SKM-1 treated with dmso at 0.1 percent for 144 hours (cell line): ENCODE measurements around the gene DCAF15.

Experiments used
- DNase-seq: peaks from one replicate; lab custom pipeline; 2025; ENCODE audit not compliant: unreplicated experiment; lab: John Stamatoyannopoulos, UW

The DCAF15 gene

DNA sequence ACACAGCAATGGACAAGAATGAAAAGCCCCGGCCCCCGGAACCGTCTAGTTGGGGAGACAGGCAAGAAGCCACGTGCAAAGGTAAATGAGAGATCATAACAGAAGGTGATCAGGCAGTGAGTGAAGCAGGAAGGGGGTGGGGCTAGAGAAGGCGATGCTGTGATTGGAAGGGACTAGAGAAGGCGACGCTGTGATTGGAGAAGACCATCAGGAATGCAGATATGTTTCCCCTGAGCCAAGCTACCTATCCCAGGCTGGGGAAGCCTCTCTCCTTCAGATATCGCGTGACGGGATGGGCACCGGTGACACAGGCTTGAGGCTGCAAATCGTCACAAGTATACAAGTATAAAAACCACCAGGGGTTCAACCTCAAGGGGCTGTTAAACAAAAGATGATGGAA is 21.8 kb downstream of the DCAF15 start:
- DNase-seq: no peak

GRCh38 chr19:13975870-13976269 is 23.6 kb downstream of the DCAF15 start:
- DNase-seq: no peak

DNA sequence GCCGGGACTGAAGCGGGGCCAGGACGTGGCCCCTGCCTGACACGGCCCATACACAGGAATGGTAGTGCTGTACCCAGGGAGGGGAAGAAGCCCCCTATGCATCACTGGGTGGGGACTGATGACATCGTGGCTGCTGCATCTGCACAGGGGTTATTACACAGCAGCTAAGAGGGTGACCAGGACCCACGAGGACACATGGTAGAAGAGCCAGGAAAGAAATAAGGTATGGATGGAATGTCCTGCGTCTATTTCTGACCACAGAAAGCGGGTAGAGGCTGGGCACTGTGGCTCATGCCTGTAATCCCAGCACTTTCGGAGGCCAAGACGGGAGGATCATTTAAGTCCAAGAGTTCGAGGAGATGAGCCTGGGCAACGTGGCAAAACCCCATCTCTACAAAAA is 24.1 kb downstream of the DCAF15 start:
- no peak for DNase-seq

DNA sequence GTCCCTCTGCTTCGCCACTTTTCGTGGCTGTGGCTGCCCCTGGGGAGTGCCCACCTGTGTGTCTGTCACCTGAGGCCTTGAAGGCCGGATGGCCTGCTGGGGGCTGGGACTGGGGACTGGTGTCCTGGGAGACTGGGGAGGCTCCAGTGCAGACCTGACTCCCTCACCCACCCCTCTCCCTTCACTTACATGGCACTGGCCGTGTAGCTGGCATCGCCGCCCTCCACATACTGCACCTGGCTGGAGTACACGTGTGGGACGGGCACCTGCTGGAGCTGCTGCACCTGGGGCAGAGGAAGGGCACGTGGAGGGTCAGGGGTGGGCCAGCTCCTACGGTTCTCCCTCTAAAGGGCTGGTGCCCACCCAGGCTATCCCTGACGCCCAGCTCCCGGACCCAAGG is 25.5 kb downstream of the DCAF15 start:
- no peak for DNase-seq

- DNase-seq: no peak
These were observed 26.3 kb downstream of the DCAF15 start for GRCh38 chr19:13978351-13979243.

GRCh38 chr19:13979244-13979615 is 26.9 kb downstream of the DCAF15 start:
- no peak for DNase-seq

GRCh38 chr19:13979686-13980085 is 27.4 kb downstream of the DCAF15 start:
- DNase-seq: no peak

GRCh38 chr19:13980340-13980739 is 28.0 kb downstream of the DCAF15 start:
- DNase-seq: no peak

- no peak for DNase-seq
These were observed 28.7 kb downstream of the DCAF15 start for GRCh38 chr19:13981021-13981420.

GRCh38 chr19:13981467-13981866 is 29.2 kb downstream of the DCAF15 start:
- no peak for DNase-seq

- DNase-seq: no peak
These were observed 29.7 kb downstream of the DCAF15 start for GRCh38 chr19:13981988-13982501.

GRCh38 chr19:13982773-13983172 is 30.5 kb downstream of the DCAF15 start:
- no peak for DNase-seq

DNA sequence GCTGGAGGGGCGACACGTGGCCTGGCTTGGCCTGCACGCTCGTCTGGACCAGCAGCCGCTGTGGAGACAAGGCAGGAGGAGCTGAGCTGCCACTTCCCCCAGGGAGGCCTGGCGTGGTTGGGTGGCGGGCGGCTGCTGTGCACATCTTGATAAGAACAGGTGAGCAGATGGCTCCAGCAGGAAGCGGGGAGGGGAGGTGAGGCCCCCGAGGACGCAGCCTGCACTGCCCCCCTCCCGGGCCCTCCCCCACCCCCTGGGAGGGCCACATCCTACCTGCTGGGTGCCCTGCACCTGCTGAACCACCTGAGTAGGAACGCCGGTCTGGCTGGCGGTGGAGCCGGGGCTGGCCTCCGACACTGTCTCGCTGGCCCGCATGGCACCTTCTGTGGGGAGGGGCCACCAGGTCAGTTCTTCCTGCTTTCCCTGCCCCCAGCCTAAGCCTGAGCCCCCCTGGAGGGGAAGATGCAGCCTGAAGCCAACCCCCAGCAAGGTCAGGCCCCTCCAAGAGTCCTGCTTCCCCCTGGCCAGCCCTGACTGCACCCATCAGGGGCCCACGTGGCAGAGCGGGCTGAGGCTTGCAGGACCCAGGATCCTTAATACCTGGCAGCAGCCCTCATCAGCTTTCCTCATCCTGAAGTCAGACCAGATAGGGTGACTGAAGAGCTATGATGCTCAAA is 31.0 kb downstream of the DCAF15 start:
- no peak for DNase-seq

DNA sequence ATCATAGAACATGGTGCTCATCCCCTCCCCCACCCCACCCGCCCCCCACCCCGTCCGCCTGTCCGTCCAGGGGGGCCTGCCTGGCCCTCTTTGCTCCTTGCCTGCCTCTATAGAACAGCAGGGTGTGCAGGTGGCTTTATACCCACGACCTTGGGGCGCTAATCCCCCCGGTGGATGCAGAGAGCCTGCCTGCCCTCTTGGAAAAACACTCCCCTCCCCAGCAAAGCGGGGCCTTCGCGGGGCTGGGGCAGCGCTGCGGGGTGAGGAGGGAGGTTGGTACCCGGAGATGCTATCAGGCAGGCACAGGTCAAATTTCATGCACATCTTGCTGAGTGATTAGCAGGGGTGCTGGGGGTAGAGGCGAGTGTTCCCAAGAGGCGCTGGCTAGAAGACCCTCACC is 31.9 kb downstream of the DCAF15 start:
- no peak for DNase-seq

DNA sequence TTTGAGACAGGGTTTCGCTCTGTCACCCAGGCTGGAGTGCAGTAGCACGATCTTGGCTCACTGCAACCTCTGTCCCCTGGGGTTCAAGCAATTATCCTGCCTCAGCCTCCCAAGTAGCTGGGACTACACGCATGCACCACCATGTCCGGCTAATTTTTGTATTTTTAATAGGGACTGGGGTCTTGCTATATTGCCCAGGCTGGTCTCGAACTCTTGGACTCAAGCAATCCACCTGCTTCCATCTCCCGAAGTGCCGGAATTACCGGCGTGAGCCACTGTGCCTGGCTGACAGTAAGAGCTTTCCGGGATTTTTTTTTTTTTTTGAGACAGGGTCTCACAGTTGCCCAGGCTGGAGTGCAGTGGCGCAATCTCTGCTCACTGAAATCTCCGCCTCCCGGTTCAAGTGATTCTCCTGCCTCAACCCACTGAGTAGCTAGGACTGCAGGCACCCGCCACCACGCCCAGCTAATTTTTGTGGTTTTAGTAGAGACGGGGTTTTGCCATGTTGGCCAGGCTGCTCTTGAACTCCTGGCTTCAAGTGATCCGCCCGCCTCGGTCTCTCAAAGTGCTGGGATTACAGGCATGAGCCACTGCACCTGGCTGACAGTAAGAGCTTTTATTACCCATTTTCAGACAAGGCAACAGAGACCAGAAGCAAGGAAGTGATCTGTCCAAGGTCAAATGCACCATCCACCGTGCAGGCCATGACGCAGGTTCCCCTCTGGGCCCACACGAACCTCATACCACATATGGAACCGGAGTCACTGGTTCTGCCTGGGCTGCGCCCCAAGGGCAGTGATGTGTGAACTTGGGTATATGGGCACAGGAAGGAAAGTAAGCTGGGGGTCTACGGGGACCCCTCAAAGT is 32.8 kb downstream of the DCAF15 start:
- DNase-seq: no peak

DNA sequence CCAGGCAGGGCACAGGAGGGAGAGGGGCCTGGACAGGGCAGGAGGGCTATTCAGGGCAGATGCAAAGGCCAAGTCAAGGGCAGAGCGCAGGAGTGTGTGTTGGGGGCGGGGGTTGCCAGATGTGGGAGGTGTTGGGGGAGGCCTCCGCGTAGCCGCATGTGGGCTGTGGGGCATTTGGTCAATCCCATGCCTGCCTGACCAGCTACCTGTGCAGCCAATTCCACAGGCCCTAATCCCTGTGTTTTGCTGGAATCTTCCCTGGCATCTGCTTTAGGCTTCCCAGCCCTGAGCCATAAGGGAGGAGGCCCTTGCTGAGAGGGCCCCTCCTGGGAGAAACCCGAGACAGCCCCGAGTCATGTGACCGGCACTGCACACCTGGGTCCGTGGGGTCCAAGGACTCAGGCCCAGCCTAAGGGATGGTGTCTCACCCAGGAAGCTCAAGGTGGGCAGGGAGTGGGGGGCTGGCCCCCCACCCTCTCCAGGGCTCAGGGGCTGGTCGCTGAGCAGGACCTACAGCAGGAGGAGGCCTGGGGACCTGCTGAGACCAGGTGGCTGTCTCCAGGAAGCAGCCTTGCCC is 33.5 kb downstream of the DCAF15 start:
- DNase-seq: no peak

- DNase-seq: peak; percentile 95
These were observed 34.1 kb downstream of the DCAF15 start for GRCh38 chr19:13986348-13986904.

GRCh38 chr19:13987101-13987890 is 35.0 kb downstream of the DCAF15 start:
- DNase-seq: peak; percentile 43

DNA sequence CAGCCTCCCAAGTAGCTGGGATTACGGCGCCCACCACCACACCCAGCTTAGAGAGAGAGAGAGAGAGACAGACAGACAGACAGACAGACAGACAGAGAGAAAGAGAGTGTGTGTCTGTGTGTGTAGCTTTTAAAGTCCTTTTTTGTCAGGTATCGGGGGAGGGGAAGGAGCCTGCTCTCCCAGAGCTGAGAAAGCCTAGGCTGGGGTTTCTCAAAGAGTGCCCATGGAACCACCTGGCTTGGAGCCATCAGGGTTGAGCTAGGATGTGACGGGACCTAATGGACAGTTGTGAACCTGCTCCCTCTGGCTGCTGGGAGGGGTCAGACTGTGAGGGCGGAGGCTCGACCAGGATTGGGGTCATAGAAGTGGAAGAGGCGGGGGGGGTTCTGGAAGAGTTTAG is 37.2 kb downstream of the DCAF15 start:
- no peak for DNase-seq

- DNase-seq: no peak
These were observed 37.8 kb downstream of the DCAF15 start for GRCh38 chr19:13990085-13990484.
